IPS DF 4.7 (cell line): ENCODE measurements around the gene LMAN2.
"Not testable (repeated sequence)": the region's sequence is repeated elsewhere in the genome, so short reads cannot be mapped to it uniquely, and the experiment has no call there.

Experiments used
- DNase-seq: peaks from one replicate; pipeline ENCODE4 v3.0.0-alpha.2; 2013; ENCODE audit warnings: low spot score; ENCODE audit errors: extremely low read depth

Gene LMAN2

GRCh38 chr5:177349762-177350161 lies 1.7 kb downstream of the LMAN2 start:
- no peak for DNase-seq

GRCh38 chr5:177349362-177349647 lies 2.2 kb downstream of the LMAN2 start:
- DNase-seq: no peak

- no peak for DNase-seq
Measured at GRCh38 chr5:177347699-177348098, 3.8 kb downstream of the LMAN2 start.

- no peak for DNase-seq
Measured at GRCh38 chr5:177346820-177347219, 4.6 kb downstream of the LMAN2 start.

- no peak for DNase-seq
Measured at GRCh38 chr5:177344891-177345290, 6.6 kb downstream of the LMAN2 start.

GRCh38 chr5:177343777-177344176 lies 7.7 kb downstream of the LMAN2 start:
- DNase-seq: no peak

- not testable (repeated sequence) for DNase-seq
Measured at GRCh38 chr5:177343000-177343399, 8.5 kb downstream of the LMAN2 start.

GRCh38 chr5:177339107-177339638 lies 12.3 kb downstream of the LMAN2 start:
- DNase-seq: no peak

GRCh38 chr5:177338251-177339106 lies 13.0 kb downstream of the LMAN2 start:
- DNase-seq: no peak

GRCh38 chr5:177336603-177337494 lies 14.6 kb downstream of the LMAN2 start:
- no peak for DNase-seq

- no peak for DNase-seq
Measured at GRCh38 chr5:177336112-177336511, 15.4 kb downstream of the LMAN2 start.

GRCh38 chr5:177335701-177336065 lies 15.8 kb downstream of the LMAN2 start:
- no peak for DNase-seq

- no peak for DNase-seq
Measured at GRCh38 chr5:177334781-177335700, 16.4 kb downstream of the LMAN2 start.

GRCh38 chr5:177334155-177334551 lies 17.3 kb downstream of the LMAN2 start:
- DNase-seq: no peak

- no peak for DNase-seq
Measured at GRCh38 chr5:177333420-177334154, 17.9 kb downstream of the LMAN2 start.

- no peak for DNase-seq
Measured at GRCh38 chr5:177332896-177333260, 18.6 kb downstream of the LMAN2 start.

- no peak for DNase-seq
Measured at GRCh38 chr5:177332031-177332895, 19.2 kb downstream of the LMAN2 start.

- DNase-seq: no peak
Measured at GRCh38 chr5:177330991-177331842, 20.3 kb downstream of the LMAN2 start.

- no peak for DNase-seq
Measured at GRCh38 chr5:177329883-177330282, 21.6 kb downstream of the LMAN2 start.
